Pons (tissue), 1 donor: Measurements from ENCODE around the gene CAPS.
A peak's percentile ranks its signal among the peaks of the same experiment; 100 is the strongest.

ENCODE experiments used
- DNase-seq: peaks from one replicate; pipeline ENCODE4 v3.0.0-alpha.2; 2016; ENCODE audit warnings: low spot score

Gene CAPS

GRCh38 chr19:5891938-5892771 lies 21.9 kb upstream of the CAPS start:
- DNase-seq = no peak

- DNase-seq = no peak
These were observed 21.2 kb upstream of the CAPS start for GRCh38 chr19:5892772-5893275.

- no peak for DNase-seq
These were observed 20.7 kb upstream of the CAPS start for GRCh38 chr19:5893296-5893903.

GRCh38 chr19:5893907-5894703 lies 19.9 kb upstream of the CAPS start:
- DNase-seq = no peak

- no peak for DNase-seq
These were observed 19.2 kb upstream of the CAPS start for GRCh38 chr19:5894704-5895349.

- no peak for DNase-seq
These were observed 18.6 kb upstream of the CAPS start for GRCh38 chr19:5895409-5895808.

GRCh38 chr19:5895890-5896289 lies 18.2 kb upstream of the CAPS start:
- no peak for DNase-seq

GRCh38 chr19:5896365-5897076 lies 17.5 kb upstream of the CAPS start:
- no peak for DNase-seq

GRCh38 chr19:5897189-5897969 lies 16.7 kb upstream of the CAPS start:
- DNase-seq = no peak

GRCh38 chr19:5899728-5900526 lies 14.1 kb upstream of the CAPS start:
- no peak for DNase-seq

GRCh38 chr19:5900976-5901375 lies 13.1 kb upstream of the CAPS start:
- no peak for DNase-seq

- DNase-seq = no peak
These were observed 10.9 kb upstream of the CAPS start for GRCh38 chr19:5903056-5903623.

GRCh38 chr19:5903624-5904351 lies 10.3 kb upstream of the CAPS start, which contains the start of gene NDUFA11:
Gene NDUFA11 (minus strand): TSS chr19:5903790. CDS start chr19:5903708, 82 bp downstream.
- no peak for DNase-seq

- DNase-seq = peak; percentile 100
These were observed 9.5 kb upstream of the CAPS start, which contains the start of gene VMAC for GRCh38 chr19:5904352-5905113. Gene VMAC (plus strand): TSS chr19:5904872. CDS start chr19:5904891, 19 bp downstream.

- no peak for DNase-seq
These were observed 8.8 kb upstream of the CAPS start for GRCh38 chr19:5905114-5905778.

- DNase-seq = no peak
These were observed 6.8 kb upstream of the CAPS start for GRCh38 chr19:5907241-5907640.

- no peak for DNase-seq
These were observed 5.1 kb upstream of the CAPS start for GRCh38 chr19:5908773-5909442.
